CMK (cell line): ENCODE data around the gene ITPRIPL2.

Experiments
- DNase-seq: peaks from one replicate; pipeline ENCODE4 v3.0.0-alpha.2; 2010; ENCODE audit warnings: low read depth

ITPRIPL2 gene

GRCh38 chr16:19113577-19114358 lies at the start of gene ITPRIPL2:
TSS of gene ITPRIPL2 (plus strand) at chr16:19113964. CDS start at chr16:19114462, 498 bp downstream.
- DNase-seq = no peak

- DNase-seq = no peak
Measured at GRCh38 chr16:19066988-19067348, 46.8 kb upstream of the ITPRIPL2 start.

- DNase-seq = peak; percentile 97
Measured at GRCh38 chr16:19067349-19068236, 46.2 kb upstream of the ITPRIPL2 start, which contains the start of gene COQ7. TSS of gene COQ7 (plus strand) at chr16:19067614. CDS start at chr16:19067665, 51 bp downstream.

- DNase-seq = no peak
Measured at GRCh38 chr16:19068237-19068815, 45.4 kb upstream of the ITPRIPL2 start.

GRCh38 chr16:19071811-19072777 lies 41.7 kb upstream of the ITPRIPL2 start:
- DNase-seq = no peak

GRCh38 chr16:19073344-19073743 lies 40.4 kb upstream of the ITPRIPL2 start:
- DNase-seq = no peak

- DNase-seq = no peak
Measured at GRCh38 chr16:19073863-19074262, 39.9 kb upstream of the ITPRIPL2 start.

- no peak for DNase-seq
Measured at GRCh38 chr16:19075511-19075910, 38.3 kb upstream of the ITPRIPL2 start.

- no peak for DNase-seq
Measured at GRCh38 chr16:19077879-19078278, 35.9 kb upstream of the ITPRIPL2 start.

GRCh38 chr16:19083670-19084069 lies 30.1 kb upstream of the ITPRIPL2 start:
- no peak for DNase-seq

- no peak for DNase-seq
Measured at GRCh38 chr16:19084139-19084538, 29.6 kb upstream of the ITPRIPL2 start.

GRCh38 chr16:19084879-19085278 lies 28.9 kb upstream of the ITPRIPL2 start:
- no peak for DNase-seq

- DNase-seq = peak; percentile 85
Measured at GRCh38 chr16:19085679-19086200, 28.0 kb upstream of the ITPRIPL2 start.

GRCh38 chr16:19086322-19087199 lies 27.2 kb upstream of the ITPRIPL2 start:
- peak; percentile 91 for DNase-seq

- DNase-seq = no peak
Measured at GRCh38 chr16:19088341-19088916, 25.3 kb upstream of the ITPRIPL2 start.

- DNase-seq = no peak
Measured at GRCh38 chr16:19089410-19089955, 24.3 kb upstream of the ITPRIPL2 start.

GRCh38 chr16:19090916-19091315 lies 22.8 kb upstream of the ITPRIPL2 start:
- DNase-seq = no peak

- DNase-seq = no peak
Measured at GRCh38 chr16:19092653-19093410, 20.9 kb upstream of the ITPRIPL2 start.
